ENCODE results near the gene TMEM30B.
"Not testable (repeated sequence)": the region's sequence is repeated elsewhere in the genome, so short reads cannot be mapped to it uniquely, and the experiment has no call there.

DNA sequence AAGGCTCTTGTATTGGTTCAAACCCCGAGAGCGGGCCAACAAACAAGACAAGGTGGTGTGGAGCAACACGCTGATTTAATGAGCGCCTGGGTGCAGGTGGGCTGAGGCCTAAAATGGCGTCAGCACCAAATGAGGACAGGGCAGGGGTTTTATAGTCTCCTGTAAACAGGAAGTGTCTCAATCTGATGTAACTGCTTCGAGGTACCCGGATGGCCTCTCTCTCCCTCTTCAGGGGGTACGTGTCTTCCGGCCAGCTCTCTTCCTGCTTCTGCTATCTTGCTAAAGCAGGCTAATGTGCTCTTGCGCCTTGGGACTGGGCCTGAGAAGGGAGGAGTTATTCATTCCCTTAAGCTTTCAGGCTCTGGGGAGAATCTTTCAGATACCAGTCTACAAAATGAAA is 41.9 kb downstream of the TMEM30B start:
- TF ChIP-seq GABPA (IDR thresholded peaks at IDR 0.05 in 1 of 2, conservative IDR thresholded peaks at IDR 0.05 in 1 of 2); RAD21 (IDR thresholded peaks at IDR 0.05); EGR1 (IDR thresholded peaks at IDR 0.05; ENCODE audit: low read depth in 2 of 2); YY1 (IDR thresholded peaks at IDR 0.05): not testable (repeated sequence)
- TF ChIP-seq, protein P1, sequence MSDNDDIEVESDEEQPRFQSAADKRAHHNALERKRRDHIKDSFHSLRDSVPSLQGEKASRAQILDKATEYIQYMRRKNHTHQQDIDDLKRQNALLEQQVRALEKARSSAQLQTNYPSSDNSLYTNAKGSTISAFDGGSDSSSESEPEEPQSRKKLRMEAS (IDR thresholded peaks at IDR 0.05) = not testable (repeated sequence)
- TF ChIP-seq, protein P2, sequence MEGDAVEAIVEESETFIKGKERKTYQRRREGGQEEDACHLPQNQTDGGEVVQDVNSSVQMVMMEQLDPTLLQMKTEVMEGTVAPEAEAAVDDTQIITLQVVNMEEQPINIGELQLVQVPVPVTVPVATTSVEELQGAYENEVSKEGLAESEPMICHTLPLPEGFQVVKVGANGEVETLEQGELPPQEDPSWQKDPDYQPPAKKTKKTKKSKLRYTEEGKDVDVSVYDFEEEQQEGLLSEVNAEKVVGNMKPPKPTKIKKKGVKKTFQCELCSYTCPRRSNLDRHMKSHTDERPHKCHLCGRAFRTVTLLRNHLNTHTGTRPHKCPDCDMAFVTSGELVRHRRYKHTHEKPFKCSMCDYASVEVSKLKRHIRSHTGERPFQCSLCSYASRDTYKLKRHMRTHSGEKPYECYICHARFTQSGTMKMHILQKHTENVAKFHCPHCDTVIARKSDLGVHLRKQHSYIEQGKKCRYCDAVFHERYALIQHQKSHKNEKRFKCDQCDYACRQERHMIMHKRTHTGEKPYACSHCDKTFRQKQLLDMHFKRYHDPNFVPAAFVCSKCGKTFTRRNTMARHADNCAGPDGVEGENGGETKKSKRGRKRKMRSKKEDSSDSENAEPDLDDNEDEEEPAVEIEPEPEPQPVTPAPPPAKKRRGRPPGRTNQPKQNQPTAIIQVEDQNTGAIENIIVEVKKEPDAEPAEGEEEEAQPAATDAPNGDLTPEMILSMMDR (IDR thresholded peaks at IDR 0.05; ENCODE audit: low read depth, low read length, missing input control) = not testable (repeated sequence)
